Measurements from ENCODE around the gene MCUB. TPM values are rescaled to one million over a fixed set of nuclear protein-coding genes. Genes with fewer than 3 reads are reported as not detected.
"Not testable (repeated sequence)": the region's sequence is repeated elsewhere in the genome, so short reads cannot be mapped to it uniquely, and the experiment has no call there.

The MCUB gene, protein sequence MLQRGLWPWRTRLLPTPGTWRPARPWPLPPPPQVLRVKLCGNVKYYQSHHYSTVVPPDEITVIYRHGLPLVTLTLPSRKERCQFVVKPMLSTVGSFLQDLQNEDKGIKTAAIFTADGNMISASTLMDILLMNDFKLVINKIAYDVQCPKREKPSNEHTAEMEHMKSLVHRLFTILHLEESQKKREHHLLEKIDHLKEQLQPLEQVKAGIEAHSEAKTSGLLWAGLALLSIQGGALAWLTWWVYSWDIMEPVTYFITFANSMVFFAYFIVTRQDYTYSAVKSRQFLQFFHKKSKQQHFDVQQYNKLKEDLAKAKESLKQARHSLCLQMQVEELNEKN
- total RNA-seq (10 to 100 TPM in 1 of 9 donors, 1 to 10 TPM in 8; 1.2 to 28.5 (median 5.8) TPM), polyA plus RNA-seq (1 to 10 TPM; 3.6 to 5.1 (median 4.4) TPM)
- long read RNA-seq, donor 1 = 0 reads
- long read RNA-seq, donor 2 = 0 reads
- long read RNA-seq, donor 3 = 0 reads
- long read RNA-seq, donor 4, partial matches to known transcripts = 0 of 6 reads
- long read RNA-seq, donor 4, other reads (novel, unspliced or antisense) = 3 of 6 reads
- long read RNA-seq, donor 5, partial matches to known transcripts = 0 of 6 reads
- long read RNA-seq, donor 5, other reads (novel, unspliced or antisense) = 2 of 6 reads
- long read RNA-seq, donor 6, partial matches to known transcripts = 0 of 3 reads
- long read RNA-seq, donor 6, other reads (novel, unspliced or antisense) = 2 of 3 reads
- long read RNA-seq, donor 7, partial matches to known transcripts = 0 of 1 reads
- long read RNA-seq, donor 7, other reads (novel, unspliced or antisense) = 0 of 1 reads
- long read RNA-seq, donor 8, partial matches to known transcripts = 0 of 1 reads
- long read RNA-seq, donor 8, other reads (novel, unspliced or antisense) = 0 of 1 reads
- long read RNA-seq, donor 9 = 0 reads
- long read RNA-seq, donor 10, partial matches to known transcripts = 0 of 1 reads
- long read RNA-seq, donor 10, other reads (novel, unspliced or antisense) = 0 of 1 reads

DNA sequence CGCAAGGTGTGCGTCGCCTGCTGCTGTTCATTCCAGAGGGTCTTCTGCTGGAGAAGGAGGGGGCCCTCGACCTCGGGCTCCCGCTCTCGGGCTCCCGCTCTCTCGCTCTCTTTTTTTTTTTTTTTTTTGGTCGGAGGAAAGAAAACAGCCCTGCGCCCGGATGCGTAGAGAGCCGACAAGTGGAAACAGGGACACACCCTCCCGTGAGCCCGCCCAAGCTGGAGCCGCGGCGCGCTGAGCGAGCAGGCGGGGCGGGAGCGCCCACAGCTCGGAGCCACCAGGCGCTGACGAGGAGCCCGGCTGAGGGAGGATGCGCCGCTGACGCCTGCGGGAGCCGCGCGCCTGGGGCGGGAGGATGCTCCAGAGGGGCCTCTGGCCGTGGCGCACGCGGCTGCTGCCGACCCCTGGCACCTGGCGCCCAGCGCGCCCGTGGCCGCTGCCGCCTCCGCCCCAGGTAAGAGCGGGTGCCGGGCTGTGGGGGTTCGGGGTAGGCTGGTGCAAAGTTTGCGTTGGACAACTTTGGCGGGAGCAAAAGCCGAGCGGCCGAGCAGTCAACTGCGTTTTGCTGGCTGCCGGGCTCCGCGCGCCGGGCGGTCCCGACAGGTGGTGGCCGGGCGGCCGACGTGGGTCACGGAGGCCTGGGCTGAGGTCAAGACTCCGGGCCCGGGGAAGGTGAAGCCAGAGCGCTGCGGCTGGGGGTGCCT is at the start of gene MCUB:
MCUB (plus strand) TSS at position 264 of the 704 bp plus-strand sequence; CDS start at position 356, 92 bp downstream.
- 0 to 1% (median 1%) methylated on average over 19 to 73 of the region's 73 CpGs for WGBS, 4 donors
- DNase-seq = peak; percentile 74 to 90 (median 80)
- Histone ChIP-seq H3K4me1 (replicated peaks in 1 of 2) (peaks cover 0 to 7% of the 10 kb centered on the region in 2 donors), H3K27ac (peak within 1 kb of the TSS in 4 of 5 donors; percentile 57 to 81 (median 72)), H3K9me3 (replicated peaks in 1 of 3) (no peaks in the 10 kb centered on the region), H3K4me3 (peak within 1 kb of the TSS; percentile 5 to 64 (median 36)), H3K36me3 (replicated peaks in 1 of 2) (no peaks in the 10 kb centered on the region), H3K27me3 (no peaks in the 10 kb centered on the region)
- intact Hi-C loops (cut with DNase I) = loop anchor here in 1 of 2 donors (10.0 kb wide), 1 partner anchor 125 kb away; the partner anchor contains the start of gene SEC24B
- TF ChIP-seq, protein P1, sequence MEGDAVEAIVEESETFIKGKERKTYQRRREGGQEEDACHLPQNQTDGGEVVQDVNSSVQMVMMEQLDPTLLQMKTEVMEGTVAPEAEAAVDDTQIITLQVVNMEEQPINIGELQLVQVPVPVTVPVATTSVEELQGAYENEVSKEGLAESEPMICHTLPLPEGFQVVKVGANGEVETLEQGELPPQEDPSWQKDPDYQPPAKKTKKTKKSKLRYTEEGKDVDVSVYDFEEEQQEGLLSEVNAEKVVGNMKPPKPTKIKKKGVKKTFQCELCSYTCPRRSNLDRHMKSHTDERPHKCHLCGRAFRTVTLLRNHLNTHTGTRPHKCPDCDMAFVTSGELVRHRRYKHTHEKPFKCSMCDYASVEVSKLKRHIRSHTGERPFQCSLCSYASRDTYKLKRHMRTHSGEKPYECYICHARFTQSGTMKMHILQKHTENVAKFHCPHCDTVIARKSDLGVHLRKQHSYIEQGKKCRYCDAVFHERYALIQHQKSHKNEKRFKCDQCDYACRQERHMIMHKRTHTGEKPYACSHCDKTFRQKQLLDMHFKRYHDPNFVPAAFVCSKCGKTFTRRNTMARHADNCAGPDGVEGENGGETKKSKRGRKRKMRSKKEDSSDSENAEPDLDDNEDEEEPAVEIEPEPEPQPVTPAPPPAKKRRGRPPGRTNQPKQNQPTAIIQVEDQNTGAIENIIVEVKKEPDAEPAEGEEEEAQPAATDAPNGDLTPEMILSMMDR (IDR thresholded peaks at IDR 0.05) = no peak
- peak; percentile 14 to 41 for TF ChIP-seq POLR2A (IDR thresholded peaks at IDR 0.05)

DNA sequence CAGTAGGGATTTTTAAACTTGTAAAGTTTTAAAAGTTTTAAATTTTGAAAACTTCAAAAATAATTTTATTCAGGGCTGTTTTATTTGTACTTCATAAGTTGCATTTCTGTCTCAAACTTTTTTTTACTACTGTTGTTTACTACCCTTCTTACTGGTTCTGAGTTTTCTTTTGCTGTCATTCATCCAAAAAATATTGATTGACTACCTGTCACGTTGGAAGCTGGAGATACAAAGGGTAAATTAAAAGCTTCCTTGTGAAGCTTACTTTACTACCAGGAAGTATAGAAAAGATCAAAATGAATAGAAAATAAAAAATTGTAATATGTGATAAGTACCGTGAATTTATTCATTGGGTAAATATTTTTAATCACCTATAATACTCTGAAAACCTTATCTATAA is 49.4 kb upstream of the MCUB start:
- DNase-seq = no peak
- WGBS, 4 donors = 68 to 75% (median 71%) methylated on average over 2 of the region's 2 CpGs
- H3K4me3 ChIP-seq = no peak overlapping the region
- no peak overlapping the region for H3K27ac ChIP-seq
- H3K36me3 ChIP-seq (replicated peaks in 1 of 2) = peaks cover 0 to 42% of the 10 kb centered on the region in 2 donors
- no peaks in the 10 kb centered on the region for H3K4me1 ChIP-seq (replicated peaks in 1 of 2)
- intact Hi-C loops (cut with DNase I) = no loop called here
- no peaks in the 10 kb centered on the region for H3K27me3 ChIP-seq
- no peaks in the 10 kb centered on the region for H3K9me3 ChIP-seq (replicated peaks in 1 of 3)
- TF ChIP-seq, protein P1 (IDR thresholded peaks at IDR 0.05) = no peak
- TF ChIP-seq POLR2A (IDR thresholded peaks at IDR 0.05) = no peak

DNA sequence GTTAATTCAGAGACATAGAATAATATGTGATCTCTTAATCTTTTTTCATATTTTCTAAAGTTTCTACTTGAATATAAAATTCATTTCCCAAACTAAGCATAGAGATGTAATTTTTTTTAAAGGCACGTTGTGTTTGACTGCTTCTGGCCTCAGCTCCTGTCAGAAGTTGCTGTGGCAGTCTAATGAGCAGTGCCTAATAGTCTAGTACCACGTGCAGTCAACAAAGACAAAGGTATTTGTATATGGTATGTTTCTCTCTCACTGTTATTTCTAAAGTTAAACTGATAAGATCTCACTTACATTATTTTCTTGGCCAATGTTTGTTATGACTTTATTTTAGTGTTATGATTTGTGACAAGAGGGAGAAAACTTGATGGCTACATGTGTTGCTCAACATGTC is 48.6 kb upstream of the MCUB start:
- WGBS, 4 donors = 55 to 65% (median 59%) methylated on average over 2 of the region's 2 CpGs
- H3K36me3 ChIP-seq (replicated peaks in 1 of 2) = peaks cover 0 to 39% of the 10 kb centered on the region in 2 donors

DNA sequence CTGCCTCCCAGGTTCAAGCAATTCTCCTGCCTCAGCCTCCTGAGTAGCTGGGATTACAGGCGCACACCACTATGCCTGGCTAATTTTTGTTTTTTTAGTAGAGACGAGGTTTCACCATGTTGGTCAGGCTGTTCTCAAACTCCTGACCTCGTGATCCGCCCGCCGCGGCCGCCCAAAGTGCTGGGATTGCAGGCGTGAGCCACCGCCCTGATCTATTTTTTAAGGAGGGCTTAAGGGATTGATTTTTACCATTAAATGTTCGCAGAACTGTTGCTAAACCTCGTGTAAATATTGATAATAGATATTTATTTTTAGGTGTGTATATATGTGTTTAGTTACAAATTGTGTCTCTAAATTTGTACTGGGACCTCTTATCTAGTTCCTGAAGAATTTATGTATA is 46.7 kb upstream of the MCUB start:
- DNase-seq; intact Hi-C loops (cut with DNase I); H3K9me3 ChIP-seq (replicated peaks in 1 of 3); H3K27me3 ChIP-seq; H3K4me3 ChIP-seq; H3K27ac ChIP-seq; H3K4me1 ChIP-seq (replicated peaks in 1 of 2): not testable (repeated sequence)
- H3K36me3 ChIP-seq (replicated peaks in 1 of 2) = peaks cover 0 to 34% of the 10 kb centered on the region in 2 donors
- 96 to 98% (median 96%) methylated on average over 12 of the region's 12 CpGs for WGBS, 4 donors

More for the DNA sequence above, 48.6 kb upstream of the MCUB start:
- Histone ChIP-seq H3K27ac (no peak overlapping the region), H3K9me3 (replicated peaks in 1 of 3) (no peaks in the 10 kb centered on the region), H3K27me3 (no peaks in the 10 kb centered on the region), H3K4me1 (replicated peaks in 1 of 2) (no peaks in the 10 kb centered on the region), H3K4me3 (no peak overlapping the region)
- intact Hi-C loops (cut with DNase I) = no loop called here
- DNase-seq = no peak
- no peak for TF ChIP-seq POLR2A (IDR thresholded peaks at IDR 0.05)
- TF ChIP-seq, protein P1 (IDR thresholded peaks at IDR 0.05) = no peak

All from adrenal gland (tissue), 19 donors.